Testis (tissue), 3 donors: ENCODE measurements around the gene FHDC1. TPM values are rescaled to one million over a fixed set of nuclear protein-coding genes. Genes with fewer than 3 reads are reported as not detected.

Source experiments
- DNase-seq: peaks from one replicate; pipeline ENCODE4 v3.0.0-alpha.2; 2019
- H3K27ac ChIP-seq, 2 donors: fragments of 200-600 bp; sonication (generic); one replicate each; pipeline ENCODE4 v1.5.1; 2019
- H3K27me3 ChIP-seq: fragments of 200-600 bp; sonication (generic); one replicate; pipeline ENCODE4 v1.5.1; 2019
- H3K36me3 ChIP-seq: fragments of 200-600 bp; sonication (generic); one replicate; pipeline ENCODE4 v1.5.1; 2017; ENCODE audit warnings: low read depth; ENCODE audit errors: missing control alignments
- H3K4me1 ChIP-seq: fragments of 200-600 bp; sonication (generic); one replicate; pipeline ENCODE4 v1.5.1; 2019
- H3K4me3 ChIP-seq, 2 donors: fragments of 200-600 bp; sonication (generic); one replicate each; pipeline ENCODE4 v1.5.1; 2017 to 2019
- H3K9me3 ChIP-seq: fragments of 200-600 bp; sonication (generic); one replicate; pipeline ENCODE4 v1.5.1; 2017
- CTCF ChIP-seq, 3 experiments: fragments of 450-650 bp in 2 of 3; fragments of 200-600 bp in 1 of 3; sonication (generic) in 1 of 3; IDR thresholded peaks; one replicate each; pipeline ENCODE4 v1.5.1; 2016 to 2019; ENCODE audit warnings: antibody characterized with exemption in 3 of 3, mild to moderate bottlenecking in 2 of 3, moderate library complexity in 1 of 3
- POLR2A ChIP-seq: fragments of 450-650 bp; IDR thresholded peaks from one replicate; pipeline ENCODE4 v1.6.1; 2017; ENCODE audit warnings: antibody characterized with exemption, mild to moderate bottlenecking, moderate library complexity
- WGBS, 2 donors: methylation state at CpG; one replicate each; pipeline ENCODE4 v1.1.5; 2018; 5-methylcytosine and 5-hydroxymethylcytosine counted together
- intact Hi-C: fragments of 100-400 bp; cut with DNase I; formaldehyde crosslinking; loops from one replicate; pipeline ENCODE4 v1.15.1; 2023; ENCODE audit warnings: low total_unique reads
- polyA plus RNA-seq: library from polyadenylated mRNA; stranded (reverse); fragments of 350-450 nt; fragmentation: Illumina TruSeq; extraction: RNeasy Lipid Tissue Mini Kit (QIAGEN cat#74804); gene quantifications from one replicate; pipeline ENCODE4 v1.2.3, GENCODE V29; 2014; ENCODE audit warnings: low read depth, low replicate concordance; ENCODE audit not compliant: insufficient read depth
- total RNA-seq, 2 donors: library from RNA; depleted of rRNA; stranded (reverse); fragments of >200 nt; gene quantifications; one replicate each; pipeline ENCODE4 v1.2.3, GENCODE V29; 2016

Gene FHDC1
- total and polyA plus RNA-seq, 3 donors from 2014 or later = 2.9 to 4.2 (median 3.8) TPM

DNA sequence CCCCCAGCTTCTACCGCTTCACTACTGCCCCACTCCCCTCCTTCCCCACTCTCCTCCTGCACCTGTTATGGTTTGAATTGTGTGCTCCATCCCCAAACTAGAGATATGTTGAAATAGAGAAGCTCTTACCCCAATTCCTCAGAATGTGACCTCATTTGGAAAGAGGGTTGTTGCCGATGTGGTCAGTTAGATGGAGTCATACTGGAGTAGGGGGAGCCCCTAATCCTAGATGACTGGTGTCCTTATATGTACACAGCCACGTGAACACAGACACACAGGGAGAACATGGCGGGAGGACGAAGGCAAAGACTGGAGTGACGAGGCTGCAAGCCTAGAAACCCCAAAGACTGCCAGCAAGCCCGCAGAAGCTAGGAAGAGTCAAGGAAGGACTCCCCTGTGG lies 84.3 kb downstream of the FHDC1 start:
- no peaks in the 10 kb centered on the region for H3K9me3 ChIP-seq
- no peaks in the 10 kb centered on the region for H3K27me3 ChIP-seq
- TF ChIP-seq POLR2A = no peak
- no peak for TF ChIP-seq CTCF (IDR thresholded peaks at IDR 0.05)
- no peak for DNase-seq
- 91 to 94% methylated on average over 7 of the region's 7 CpGs for WGBS, 2 donors
- intact Hi-C loops = no loop called here
- H3K36me3 ChIP-seq = no peaks in the 10 kb centered on the region
- H3K4me1 ChIP-seq = no peaks in the 10 kb centered on the region
- H3K27ac ChIP-seq = no peak overlapping the region
- no peak overlapping the region for H3K4me3 ChIP-seq

- intact Hi-C loops = no loop called here
- Histone ChIP-seq H3K4me3 (no peak overlapping the region), H3K27ac (no peak overlapping the region), H3K9me3 (no peaks in the 10 kb centered on the region), H3K27me3 (no peaks in the 10 kb centered on the region), H3K4me1 (no peaks in the 10 kb centered on the region), H3K36me3 (no peaks in the 10 kb centered on the region)
- WGBS, 2 donors = 70 to 81% methylated on average over 7 to 8 of the region's 8 CpGs
- no peak for TF ChIP-seq CTCF (IDR thresholded peaks at IDR 0.05)
- no peak for TF ChIP-seq POLR2A
- DNase-seq = no peak
Measured at GRCh38 chr4:153021276-153021675, 85.2 kb downstream of the FHDC1 start.

GRCh38 chr4:153022241-153022715 lies 86.2 kb downstream of the FHDC1 start:
- TF ChIP-seq CTCF (IDR thresholded peaks at IDR 0.05) = no peak
- TF ChIP-seq POLR2A = no peak
- intact Hi-C loops = no loop called here
- Histone ChIP-seq H3K4me3 (no peak overlapping the region), H3K4me1 (no peaks in the 10 kb centered on the region), H3K27ac (no peak overlapping the region), H3K9me3 (no peaks in the 10 kb centered on the region), H3K36me3 (no peaks in the 10 kb centered on the region), H3K27me3 (no peaks in the 10 kb centered on the region)
- WGBS, 2 donors = 92 to 93% methylated on average over 12 of the region's 12 CpGs
- DNase-seq = no peak

DNA sequence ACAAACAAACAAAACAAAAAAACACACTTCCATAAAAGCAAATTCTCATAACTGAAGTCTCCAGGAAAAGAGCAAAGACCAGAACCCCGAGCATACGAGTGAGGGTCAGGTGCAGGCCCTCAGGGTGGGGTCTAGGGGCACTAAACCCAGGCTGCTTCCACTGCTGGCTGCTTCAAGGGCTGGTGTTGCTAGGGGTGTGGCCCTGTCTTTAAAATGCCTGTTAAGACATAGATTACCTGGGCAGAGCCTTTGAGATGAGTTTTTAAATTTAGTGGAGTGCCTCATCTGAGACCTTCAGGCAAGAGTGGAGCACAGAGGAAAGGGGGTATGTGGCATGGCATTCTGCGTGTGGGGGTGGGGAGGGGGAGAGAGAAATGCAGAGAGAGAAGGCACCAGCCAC lies 87.0 kb downstream of the FHDC1 start:
- Histone ChIP-seq H3K27me3 (no peaks in the 10 kb centered on the region), H3K4me1 (no peaks in the 10 kb centered on the region), H3K36me3 (no peaks in the 10 kb centered on the region), H3K27ac (no peak overlapping the region), H3K4me3 (no peak overlapping the region), H3K9me3 (no peaks in the 10 kb centered on the region)
- intact Hi-C loops = no loop called here
- TF ChIP-seq CTCF (IDR thresholded peaks at IDR 0.05) = no peak
- no peak for DNase-seq
- WGBS, 2 donors = 57 to 62% methylated on average over 3 of the region's 3 CpGs

DNA sequence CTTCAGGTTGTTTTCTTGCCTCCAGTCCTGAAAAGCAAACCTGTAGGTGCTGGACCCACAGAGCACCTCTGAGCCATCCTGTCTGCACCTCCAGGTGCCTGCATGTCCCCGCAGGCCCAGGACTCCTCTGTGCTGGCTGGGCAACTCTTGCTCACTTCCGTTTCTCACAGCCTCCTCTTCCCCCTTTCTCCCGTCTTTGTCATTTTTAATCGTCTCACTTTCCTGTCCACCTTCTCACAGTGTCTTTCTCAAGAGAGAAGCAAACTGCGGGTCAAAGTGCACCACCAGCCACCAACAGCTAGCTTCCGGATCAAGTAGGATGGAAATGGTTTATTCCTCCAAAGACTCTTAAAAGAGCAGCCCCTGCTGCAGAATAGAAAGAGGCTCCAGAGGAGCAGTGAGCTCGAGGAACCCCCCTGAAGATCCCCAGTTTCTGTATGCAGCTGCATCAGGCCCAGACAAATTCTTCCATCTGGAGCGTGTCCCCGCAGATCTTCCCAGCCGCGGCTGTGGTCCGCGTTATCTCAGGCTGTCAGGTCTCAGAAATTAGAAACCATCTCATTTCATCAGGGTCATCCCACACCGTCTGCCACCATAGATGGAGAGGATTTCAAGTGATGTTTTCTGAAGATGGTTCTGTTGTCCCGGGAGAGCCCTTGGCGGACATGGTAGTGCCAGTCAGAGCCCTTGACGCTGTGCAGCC lies 87.7 kb downstream of the FHDC1 start:
- H3K36me3 ChIP-seq = no peaks in the 10 kb centered on the region
- 70 to 72% methylated on average over 17 of the region's 17 CpGs for WGBS, 2 donors
- H3K27me3 ChIP-seq = no peaks in the 10 kb centered on the region
- intact Hi-C loops = no loop called here
- no peak overlapping the region for H3K4me3 ChIP-seq
- no peaks in the 10 kb centered on the region for H3K4me1 ChIP-seq
- H3K9me3 ChIP-seq = no peaks in the 10 kb centered on the region
- DNase-seq = no peak
- H3K27ac ChIP-seq = no peak overlapping the region
- TF ChIP-seq POLR2A (no peak), CTCF (IDR thresholded peaks at IDR 0.05) (no peak)
